Measurements from ENCODE around the gene THY1. TPM values are rescaled to one million over a fixed set of nuclear protein-coding genes. Genes with fewer than 3 reads are reported as not detected.

Gene THY1
- total RNA-seq, 1 experiment from 2014 or later: 13.7 TPM

- ChIA-PET POLR2A (no interaction called here), CTCF (no interaction called here)
- Histone ChIP-seq H3K9me3 (ENCODE audit: control insufficient read depth, insufficient read depth, low read depth, low read length) (no peaks in the 10 kb centered on the region), H3K36me3 (ENCODE audit: control insufficient read depth, insufficient read depth, low read length) (no peaks in the 10 kb centered on the region), H3K27me3 (ENCODE audit: control insufficient read depth, insufficient read depth, low read length) (peaks cover 5% of the 10 kb centered on the region), H3K27ac (ENCODE audit: low read length) (no peak overlapping the region), H3K4me3 (ENCODE audit: low read depth in 2 of 2, low read length in 2 of 2) (no peak overlapping the region), H3K4me1 (ENCODE audit: control insufficient read depth, insufficient read depth, low read length) (0 out of 2 replicates have a peak, but pooled peaks cover 6% of the 10 kb centered on the region)
- BruUV-seq (replicated peaks): no TSS peak
- no peak for ATAC-seq
- no peak for TF ChIP-seq POLR2AphosphoS5 (IDR thresholded peaks at IDR 0.05; ENCODE audit: low read depth, low read length)
- in situ Hi-C loops (cut with HindIII; ENCODE audit: low pct_unique_long_range_greater_than_20kb, low sequenced_read_pairs): no loop called here
- no peak for DNase-seq (ENCODE audit: low read depth, low spot score)
- intact Hi-C loops (cut with micrococcal nuclease; ENCODE audit: unreplicated experiment): no loop called here
These were observed 3.2 kb upstream of the THY1 start for GRCh38 chr11:119426142-119426541.

GRCh38 chr11:119424775-119425174 lies 1.8 kb upstream of the THY1 start:
- H3K9me3 ChIP-seq (ENCODE audit: control insufficient read depth, insufficient read depth, low read depth, low read length): no peaks in the 10 kb centered on the region
- ChIA-PET POLR2A (no interaction called here), CTCF (interaction anchor here (0.7 kb wide), 1 partner anchor 21 kb away, joined by 3 read pairs; no protein-coding TSS in a partner anchor)
- ATAC-seq: no peak
- in situ Hi-C loops (cut with HindIII; ENCODE audit: low pct_unique_long_range_greater_than_20kb, low sequenced_read_pairs) (no loop called here), intact Hi-C loops (cut with micrococcal nuclease; ENCODE audit: unreplicated experiment) (no loop called here)
- TF ChIP-seq REST (IDR thresholded peaks at IDR 0.05; ENCODE audit: insufficient read depth in 1 of 2, low read depth in 2 of 2, low read length in 1 of 2): no peak
- TF ChIP-seq POLR2AphosphoS5 (IDR thresholded peaks at IDR 0.05; ENCODE audit: low read depth, low read length): no peak
- no peak for TF ChIP-seq SIN3A (IDR thresholded peaks at IDR 0.05; ENCODE audit: borderline replicate concordance, insufficient read depth, low read depth, low read length)
- no peak for TF ChIP-seq CTCF (IDR thresholded peaks at IDR 0.05)
- no peak for TF ChIP-seq TCF7L2 (IDR thresholded peaks at IDR 0.05; ENCODE audit: low read depth, low read length)
- peaks cover 10% of the 10 kb centered on the region; the same call in 1 of the 2 replicates for H3K4me1 ChIP-seq (ENCODE audit: control insufficient read depth, insufficient read depth, low read length)
- no peak overlapping the region for H3K4me3 ChIP-seq (ENCODE audit: low read depth in 2 of 2, low read length in 2 of 2)
- DNase-seq (ENCODE audit: low read depth, low spot score): no peak
- H3K27ac ChIP-seq (ENCODE audit: low read length): no peak overlapping the region
- no TSS peak for BruUV-seq (replicated peaks)
- H3K36me3 ChIP-seq (ENCODE audit: control insufficient read depth, insufficient read depth, low read length): no peaks in the 10 kb centered on the region
- peaks cover 5% of the 10 kb centered on the region for H3K27me3 ChIP-seq (ENCODE audit: control insufficient read depth, insufficient read depth, low read length)

GRCh38 chr11:119424276-119424675 lies 1.3 kb upstream of the THY1 start:
- peaks cover 5% of the 10 kb centered on the region for H3K27me3 ChIP-seq (ENCODE audit: control insufficient read depth, insufficient read depth, low read length)
- H3K4me1 ChIP-seq (ENCODE audit: control insufficient read depth, insufficient read depth, low read length): peaks cover 10% of the 10 kb centered on the region; the same call in 1 of the 2 replicates
- ChIA-PET POLR2A (no interaction called here), CTCF (interaction anchor here (0.6 to 0.7 kb wide), 2 partner anchors 21 to 111 kb away, joined by 3 to 5 read pairs; no protein-coding TSS in a partner anchor)
- H3K4me3 ChIP-seq (ENCODE audit: low read depth in 2 of 2, low read length in 2 of 2): no peak overlapping the region
- in situ Hi-C loops (cut with HindIII; ENCODE audit: low pct_unique_long_range_greater_than_20kb, low sequenced_read_pairs): no loop called here
- BruUV-seq (replicated peaks): no TSS peak
- no peaks in the 10 kb centered on the region for H3K36me3 ChIP-seq (ENCODE audit: control insufficient read depth, insufficient read depth, low read length)
- TF ChIP-seq SIN3A (IDR thresholded peaks at IDR 0.05; ENCODE audit: borderline replicate concordance, insufficient read depth, low read depth, low read length) (no peak), REST (IDR thresholded peaks at IDR 0.05; ENCODE audit: insufficient read depth in 1 of 2, low read depth in 2 of 2, low read length in 1 of 2) (no peak), CTCF (IDR thresholded peaks at IDR 0.05) (no peak), POLR2AphosphoS5 (IDR thresholded peaks at IDR 0.05; ENCODE audit: low read depth, low read length) (no peak), TCF7L2 (IDR thresholded peaks at IDR 0.05; ENCODE audit: low read depth, low read length) (no peak)
- ATAC-seq (no peak), DNase-seq (ENCODE audit: low read depth, low spot score) (no peak)
- no peak overlapping the region for H3K27ac ChIP-seq (ENCODE audit: low read length)
- intact Hi-C loops (cut with micrococcal nuclease; ENCODE audit: unreplicated experiment): no loop called here
- H3K9me3 ChIP-seq (ENCODE audit: control insufficient read depth, insufficient read depth, low read depth, low read length): no peaks in the 10 kb centered on the region
